OCI-M2 (cell line): ENCODE results near the gene ZBTB40.

ENCODE experiments used
- DNase-seq: peaks from one replicate; lab custom pipeline; 2025; ENCODE audit not compliant: unreplicated experiment; lab: John Stamatoyannopoulos, UW

The ZBTB40 gene

DNA sequence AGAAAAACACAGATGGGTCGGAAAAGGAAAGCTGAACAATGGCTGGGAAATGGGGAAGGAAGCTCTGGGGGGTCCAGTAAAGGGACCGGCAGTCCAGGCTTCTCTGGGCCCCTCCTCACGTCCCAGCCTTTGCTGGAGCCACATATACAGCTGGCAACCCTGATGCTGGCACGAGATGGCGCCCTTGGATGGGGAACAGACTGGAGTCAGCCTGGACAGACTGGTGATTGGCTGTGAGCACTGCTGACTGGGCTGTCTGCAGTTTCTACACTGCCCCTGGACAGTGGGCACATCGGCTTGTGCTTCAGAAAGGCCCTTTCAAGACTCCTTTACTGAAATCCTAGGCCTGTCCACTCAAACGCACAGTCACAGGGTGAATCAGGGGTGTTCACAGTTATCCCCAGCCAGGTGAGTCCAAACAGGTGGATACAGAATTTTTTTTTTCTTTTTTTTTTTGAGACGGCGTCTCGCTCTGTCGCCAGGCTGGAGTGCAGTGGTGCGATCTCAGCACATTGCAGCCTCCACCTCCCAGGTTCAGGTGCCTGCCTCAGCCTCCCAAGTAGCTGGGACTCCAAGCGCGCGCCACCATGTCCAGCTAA, 31.1 kb upstream of the ZBTB40 start:
- DNase-seq = peak; percentile 27

DNA sequence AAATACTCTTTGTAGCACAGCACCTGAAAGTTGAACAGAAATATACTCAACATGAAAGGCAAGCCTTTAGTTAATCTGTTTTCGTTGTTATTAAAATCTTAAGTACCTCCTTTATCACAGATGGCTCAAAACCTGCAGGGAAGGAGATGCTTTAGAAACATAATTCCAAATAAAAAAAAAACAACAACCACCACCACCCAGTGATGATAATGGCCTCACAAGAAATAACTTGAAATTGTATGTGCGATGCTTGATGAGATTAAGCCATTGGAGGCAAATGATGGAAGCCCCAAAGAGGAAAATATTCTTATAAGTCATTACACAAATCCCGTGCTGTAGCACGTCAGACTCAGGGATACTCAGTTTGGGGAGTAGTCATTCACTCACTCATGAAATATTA, 24.9 kb upstream of the ZBTB40 start:
- no peak for DNase-seq

DNA sequence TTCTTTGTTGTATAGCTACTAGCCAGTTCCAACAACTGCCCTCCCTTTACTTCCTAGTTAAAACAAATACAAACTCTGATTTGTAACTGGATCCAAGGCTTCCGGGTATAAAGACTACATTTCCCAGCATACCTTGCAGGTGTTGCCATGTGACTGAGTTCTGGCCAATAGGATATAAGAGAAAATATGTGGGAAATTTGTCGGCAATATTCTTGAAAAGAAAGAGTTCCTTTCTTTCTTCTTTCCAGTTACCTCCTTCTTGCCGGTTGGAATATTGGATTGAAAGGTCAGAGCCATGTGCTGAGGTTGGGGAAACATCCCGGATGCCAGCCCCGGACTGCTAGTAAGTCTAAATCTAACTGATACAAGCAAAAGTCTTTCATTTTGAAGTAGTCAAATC, 23.0 kb upstream of the ZBTB40 start:
- DNase-seq = peak; percentile 9

DNA sequence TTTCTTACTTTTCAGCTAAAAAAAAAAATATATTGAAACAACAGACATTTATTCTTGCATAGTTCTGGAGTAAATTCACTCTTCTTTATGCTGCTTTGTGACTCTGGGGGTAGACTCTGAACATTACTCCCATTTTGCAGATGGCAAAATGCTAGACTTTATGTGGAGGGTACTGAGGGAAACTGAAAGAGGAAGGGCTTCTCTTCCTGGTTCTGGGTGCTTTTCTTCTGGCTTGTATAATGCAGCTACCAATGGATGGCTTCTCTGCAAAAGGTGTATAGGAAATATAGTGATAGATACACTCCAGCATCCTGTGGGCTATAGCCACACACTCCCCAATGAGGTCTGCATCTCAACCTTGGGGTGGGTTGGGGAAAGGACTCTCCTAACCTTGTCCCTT, 19.7 kb upstream of the ZBTB40 start:
- no peak for DNase-seq

DNA sequence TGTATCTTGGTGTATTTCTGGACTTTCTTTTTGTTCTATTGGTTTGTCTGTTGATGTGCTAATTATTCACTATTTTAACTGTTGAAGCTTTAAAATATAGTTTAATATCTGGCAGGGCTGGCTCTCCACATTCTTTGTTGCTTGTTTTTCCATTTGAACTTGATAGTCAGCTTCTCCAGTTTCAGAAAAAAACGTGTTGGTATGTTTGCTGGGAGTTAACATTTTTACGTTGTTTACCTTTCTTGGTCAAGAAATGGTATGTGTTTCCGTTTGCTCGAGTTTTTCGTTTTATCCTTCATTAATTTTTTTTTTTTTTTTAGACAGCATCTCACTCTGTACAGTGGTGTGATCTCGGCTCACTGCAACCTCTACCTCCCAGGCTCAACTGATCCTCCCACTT, 16.9 kb upstream of the ZBTB40 start:
- DNase-seq = no peak

DNA sequence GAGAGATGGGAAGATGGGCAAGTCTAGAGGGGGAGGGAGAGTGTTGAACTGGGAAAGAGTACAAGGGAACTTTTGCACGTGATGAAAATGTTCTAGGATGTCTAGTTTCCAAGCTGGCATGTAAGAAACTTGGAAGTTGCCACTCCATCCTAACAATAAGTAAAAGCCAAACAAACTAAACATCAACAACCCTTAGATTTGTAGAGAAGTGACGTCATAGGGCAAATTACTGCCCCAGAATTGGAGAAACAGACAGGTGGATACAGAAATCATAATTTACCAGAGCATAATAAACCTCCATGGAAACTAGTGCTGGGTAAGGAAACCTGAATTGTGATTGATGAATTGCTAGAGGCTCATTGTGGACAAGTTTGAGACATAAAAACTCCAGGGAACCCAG, 14.7 kb upstream of the ZBTB40 start:
- no peak for DNase-seq

DNA sequence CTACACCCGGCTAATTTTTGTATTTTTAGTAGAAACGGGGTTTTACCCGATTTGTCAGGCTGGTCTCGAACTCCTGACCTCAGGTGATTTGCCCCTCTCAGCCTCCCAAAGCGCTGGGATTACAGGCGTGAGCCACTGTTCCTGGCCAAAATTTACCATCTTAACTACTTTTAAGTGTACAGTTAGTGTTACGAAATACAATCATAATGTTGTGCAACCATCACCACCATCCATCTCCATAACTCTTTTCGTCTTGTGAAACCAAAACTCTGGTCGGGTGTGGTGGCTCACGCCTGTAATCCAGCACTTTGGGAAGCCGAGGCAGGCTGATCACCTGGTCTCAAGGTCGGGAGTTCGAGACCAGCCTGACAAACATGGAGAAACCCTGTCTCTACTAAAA, 14.1 kb upstream of the ZBTB40 start:
- DNase-seq = no peak

DNA sequence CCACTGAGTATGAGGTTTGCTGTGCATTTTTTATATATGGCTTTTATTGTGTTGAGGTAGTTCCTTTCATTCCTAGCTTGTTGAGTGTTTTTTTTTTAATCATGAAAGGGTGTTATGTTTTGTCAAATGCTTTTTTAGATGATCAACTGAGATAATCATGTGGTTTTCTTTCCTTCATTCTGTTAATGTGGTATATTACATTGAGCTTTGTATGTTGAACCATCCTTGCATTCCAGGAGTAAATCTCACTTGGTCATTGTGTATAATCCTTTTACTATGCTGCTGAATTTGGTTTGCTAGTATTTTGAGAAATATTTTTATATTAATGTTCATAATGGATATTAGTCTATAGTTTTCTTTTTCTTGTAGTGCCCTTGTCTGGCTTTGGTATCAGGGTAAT, 11.1 kb upstream of the ZBTB40 start:
- no peak for DNase-seq

DNA sequence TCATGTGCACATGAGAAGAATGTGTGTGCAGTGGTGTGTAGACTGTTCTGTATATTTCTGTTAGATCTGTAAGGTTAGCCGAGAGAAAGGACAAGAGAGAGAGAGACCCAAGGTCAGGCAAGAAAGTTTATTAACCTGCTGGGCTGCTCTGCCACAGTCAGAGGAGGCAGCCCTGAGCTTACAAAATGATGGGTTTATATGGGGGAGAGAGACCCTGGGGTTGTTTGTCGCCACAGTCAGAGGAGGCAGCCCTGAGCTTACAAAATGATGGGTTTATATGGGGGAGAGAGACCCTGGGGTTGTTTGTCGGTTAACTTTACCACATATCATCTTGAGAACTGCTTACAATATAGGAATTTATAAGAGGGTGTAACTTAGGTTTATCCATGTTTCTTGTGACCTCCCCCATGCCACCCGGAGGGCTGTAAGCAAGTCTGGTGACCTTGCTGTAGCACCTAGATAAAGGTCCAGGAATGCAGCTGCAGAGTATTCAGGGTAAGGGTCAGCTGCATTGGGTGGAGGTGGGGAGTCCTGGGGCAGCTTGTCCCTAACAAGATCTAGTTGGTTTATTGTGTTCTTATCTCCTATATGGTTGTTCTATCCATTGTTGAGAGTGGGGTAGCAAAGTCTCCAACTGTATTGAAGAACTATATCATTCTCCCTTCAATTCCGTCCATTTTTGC, 9.3 kb upstream of the ZBTB40 start:
- no peak for DNase-seq

DNA sequence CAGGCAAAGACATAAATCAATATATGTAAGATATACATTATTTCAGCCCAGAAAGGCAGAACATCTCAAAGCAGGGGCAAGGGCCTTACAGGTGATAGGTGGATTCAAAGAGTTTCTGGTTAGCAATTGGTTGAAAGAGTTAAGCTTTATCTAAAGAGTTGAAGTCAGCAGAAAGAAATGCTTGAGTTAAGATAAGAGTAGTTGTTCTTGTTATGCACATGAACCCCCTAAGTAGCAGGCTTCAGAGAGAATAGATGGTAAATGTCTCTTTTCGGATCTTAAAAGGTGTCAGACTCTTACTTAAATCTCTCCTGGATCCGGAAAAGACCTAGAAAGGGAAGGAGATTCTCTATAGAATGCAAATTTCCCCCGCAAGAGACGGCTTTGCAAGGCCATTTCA, 8.3 kb upstream of the ZBTB40 start:
- DNase-seq = no peak

DNA sequence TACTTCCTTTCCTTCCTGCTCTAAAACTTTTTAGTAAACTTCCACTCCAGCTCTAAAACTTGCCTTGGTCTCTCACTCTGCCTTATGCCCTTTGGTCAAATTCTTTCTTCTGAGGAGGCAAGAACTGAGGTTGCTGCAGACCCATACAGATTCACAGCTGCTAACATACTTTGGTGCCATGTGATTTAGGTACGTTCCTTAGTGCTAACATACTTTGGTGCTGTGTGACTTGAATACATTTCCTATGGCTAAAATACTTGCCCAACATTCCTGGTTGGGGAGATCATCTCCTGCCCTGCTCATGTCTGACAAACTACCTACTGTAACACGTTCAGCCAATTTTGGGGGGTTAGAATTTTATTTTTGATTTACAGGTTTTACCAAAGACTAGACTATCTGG, 6.8 kb upstream of the ZBTB40 start:
- no peak for DNase-seq

DNA sequence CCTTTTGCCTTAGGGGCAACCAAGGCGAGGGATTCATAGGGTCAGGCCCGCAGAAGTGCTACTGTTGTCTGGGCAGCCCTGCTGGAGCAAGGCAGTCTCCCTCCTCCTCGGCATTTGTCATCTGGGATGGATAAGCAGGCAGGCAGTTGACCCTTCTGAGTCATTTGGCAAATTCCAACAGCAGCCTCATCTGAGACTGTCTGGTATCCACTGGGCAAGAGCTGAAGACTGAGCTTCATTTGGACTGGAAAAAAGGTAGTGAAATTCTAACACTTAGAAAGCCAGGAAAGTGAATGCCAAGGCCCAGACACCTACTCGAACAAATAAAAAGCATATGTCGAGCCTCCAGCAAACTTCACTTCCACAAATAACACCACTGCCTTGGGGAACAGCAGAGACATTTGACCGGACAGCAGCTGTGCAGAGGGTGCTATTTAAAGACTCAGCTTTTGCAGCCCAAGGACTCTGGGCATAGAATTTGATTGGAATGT, 4.0 kb upstream of the ZBTB40 start:
- no peak for DNase-seq

DNA sequence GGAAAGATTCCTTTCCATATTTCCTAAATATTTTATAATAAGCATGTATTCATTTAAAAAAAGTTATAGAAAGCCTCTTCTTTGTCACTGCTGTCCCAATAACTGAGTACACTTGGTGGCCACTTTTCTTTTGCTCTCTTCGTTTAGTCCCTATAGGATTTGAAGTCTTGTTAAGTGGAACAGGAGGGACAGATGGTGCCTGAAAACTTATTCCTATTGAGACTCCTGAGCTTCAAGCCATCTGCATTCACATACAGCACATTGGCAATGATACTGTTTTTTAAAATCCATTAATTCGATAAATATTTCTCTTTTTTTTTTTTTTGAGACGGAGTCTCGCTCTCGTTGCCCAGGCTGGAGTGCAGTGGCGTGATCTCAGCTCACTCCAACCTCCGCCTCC, 2.0 kb upstream of the ZBTB40 start:
- no peak for DNase-seq

DNA sequence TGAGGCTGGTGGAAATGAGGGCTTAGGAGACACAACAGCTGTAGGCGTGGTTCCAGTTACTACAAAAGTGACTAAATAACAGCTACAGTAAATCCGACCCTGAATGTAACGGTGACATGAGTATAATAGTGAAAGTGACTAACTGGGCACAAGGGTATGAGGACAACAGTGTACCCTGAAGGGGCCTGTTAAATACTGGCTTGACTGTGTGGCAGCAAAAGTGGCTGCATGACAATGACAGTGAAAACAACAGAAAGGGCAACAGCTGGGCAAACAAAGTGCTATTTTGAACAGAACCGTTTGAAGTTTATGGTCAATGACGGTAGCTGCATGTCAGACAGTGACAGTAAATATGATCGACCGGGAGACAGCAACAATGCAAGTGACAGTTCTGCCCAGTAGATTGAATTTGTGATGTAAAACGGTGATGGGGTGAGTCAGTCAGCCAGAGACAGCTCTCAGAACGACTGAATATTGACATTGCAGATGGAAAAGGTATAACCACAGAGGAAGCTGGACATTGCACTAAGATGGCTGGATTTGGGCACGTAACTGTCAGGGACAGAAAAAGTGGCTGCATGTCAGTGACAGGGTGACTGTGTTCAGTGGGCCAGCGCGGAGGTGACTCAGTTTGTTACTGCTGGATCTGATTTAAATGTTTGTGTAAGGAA, 1.2 kb upstream of the ZBTB40 start:
- DNase-seq = no peak

DNA sequence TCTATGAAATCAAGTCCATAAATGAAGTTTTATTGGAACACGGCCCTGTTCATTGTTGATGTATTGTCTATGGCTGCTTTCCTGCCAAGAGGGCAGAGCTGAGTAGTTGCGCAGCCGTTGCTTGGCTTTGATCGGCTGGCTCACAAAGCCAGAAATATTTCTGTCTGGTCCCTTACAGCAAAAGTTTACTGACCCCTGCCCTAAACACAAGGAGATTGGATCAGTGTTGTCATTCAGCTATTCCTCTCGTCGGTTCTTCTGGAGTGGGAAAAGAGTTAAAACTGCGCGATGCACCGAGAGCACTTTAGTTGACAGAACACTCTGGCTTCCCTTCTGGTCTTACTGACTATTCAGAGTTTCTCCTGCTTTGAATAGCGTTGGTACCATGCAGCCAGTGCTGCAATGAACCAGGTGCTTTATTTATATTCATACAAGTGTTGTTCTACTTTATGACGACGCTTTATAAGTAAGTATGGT, 868 bp downstream of the ZBTB40 start:
- no peak for DNase-seq

DNA sequence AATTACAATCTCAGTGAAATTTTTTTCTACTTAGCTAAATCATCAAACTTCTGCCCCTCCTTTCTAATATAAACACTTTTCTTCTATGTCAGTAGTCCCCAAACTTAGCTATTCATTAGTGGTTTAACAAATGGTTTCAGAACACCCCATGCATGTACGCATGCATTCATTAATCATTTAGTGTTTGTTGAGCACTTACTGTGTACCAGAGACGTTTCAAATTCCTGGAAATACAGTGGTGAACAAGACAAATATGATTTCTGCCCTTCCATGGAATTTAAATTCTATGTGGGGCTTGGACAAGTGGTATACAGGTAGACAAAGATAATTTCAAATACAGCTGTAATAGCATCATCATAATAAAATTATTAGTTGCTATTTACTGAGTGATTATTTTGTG, 1.5 kb downstream of the ZBTB40 start:
- no peak for DNase-seq

DNA sequence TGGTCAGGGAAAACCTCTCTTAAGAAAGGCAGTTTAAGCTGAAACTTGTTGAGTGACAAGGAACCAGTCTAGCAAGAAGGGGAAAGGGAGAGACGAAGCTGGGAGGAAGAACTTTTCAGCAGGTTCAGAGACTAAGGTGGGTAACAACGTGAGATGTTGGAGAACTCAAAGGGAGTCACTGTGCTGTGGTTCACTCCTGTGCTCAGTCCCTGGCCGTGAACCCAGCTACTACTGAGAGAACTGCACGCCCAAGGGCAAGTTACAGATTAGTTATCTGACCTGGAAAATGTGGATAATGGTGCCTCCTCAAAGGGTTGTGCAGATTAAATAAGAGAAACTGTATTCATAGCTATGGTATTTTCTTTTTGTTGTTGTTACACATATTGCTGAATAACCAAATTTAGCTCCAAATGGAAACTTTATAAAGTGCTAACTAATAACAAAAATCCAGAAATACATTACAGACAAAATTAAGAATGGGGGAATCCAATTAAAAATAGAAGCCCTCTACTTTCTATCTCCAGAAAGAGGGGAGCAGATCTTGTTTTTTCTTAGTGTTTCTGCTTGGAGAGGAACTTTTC, 2.9 kb downstream of the ZBTB40 start:
- DNase-seq = no peak

DNA sequence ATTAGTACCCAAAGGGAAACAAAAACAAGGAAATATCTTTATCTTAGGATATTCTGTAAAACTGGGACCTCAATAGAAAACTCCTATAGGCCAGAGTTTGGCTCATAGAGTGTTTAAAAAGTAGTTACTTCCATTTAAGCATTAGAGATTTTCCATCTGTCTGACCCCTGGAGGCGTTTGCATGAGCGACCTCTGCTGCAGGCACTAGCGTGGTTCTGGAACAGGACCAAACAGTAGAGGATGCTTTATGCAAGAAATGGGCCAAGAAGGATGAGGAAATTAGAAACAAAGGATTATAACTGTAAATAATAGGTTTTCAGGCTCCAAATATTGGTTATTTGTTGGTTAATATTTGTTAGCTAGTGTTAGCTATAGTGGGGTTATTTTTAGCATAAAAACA, 5.7 kb downstream of the ZBTB40 start:
- no peak for DNase-seq

DNA sequence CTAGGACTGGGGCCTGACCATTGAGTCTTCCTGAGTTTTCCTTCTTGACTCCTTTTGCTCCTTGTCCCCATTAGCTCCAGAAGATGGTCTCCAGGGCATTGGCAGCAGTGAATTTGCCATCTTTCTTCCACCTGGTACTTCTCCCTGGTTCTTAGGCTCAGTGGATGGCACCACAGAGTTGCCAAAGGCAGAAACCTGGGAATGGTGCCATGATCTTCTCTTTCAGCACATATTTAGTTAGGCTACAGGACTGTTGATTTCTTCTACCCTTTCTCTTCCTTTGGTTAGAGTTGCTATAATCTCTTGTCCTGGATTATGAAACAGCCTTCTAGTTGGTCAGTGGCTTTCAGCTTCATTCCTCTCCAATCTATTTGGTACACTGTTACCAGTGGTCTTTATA, 6.2 kb downstream of the ZBTB40 start:
- no peak for DNase-seq

DNA sequence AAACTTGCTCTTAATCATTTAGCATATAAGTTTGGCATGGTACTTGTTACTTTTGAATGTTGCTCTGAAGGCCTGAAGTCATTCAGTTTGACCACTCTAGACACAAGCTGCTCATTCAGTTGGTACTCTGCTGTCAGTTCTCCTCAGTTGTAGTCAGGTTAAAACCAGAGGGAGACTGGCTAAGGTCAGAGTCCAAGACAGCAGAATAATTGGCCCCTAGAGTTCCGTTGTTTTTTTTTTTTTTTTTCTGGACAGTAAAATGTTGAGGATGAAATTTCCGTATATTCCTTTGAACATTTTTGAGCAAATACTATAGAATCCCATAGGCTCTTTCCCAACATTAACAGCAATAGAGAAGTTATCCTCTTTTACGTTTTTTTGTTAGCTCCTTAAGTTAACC, 9.4 kb downstream of the ZBTB40 start:
- DNase-seq = no peak

DNA sequence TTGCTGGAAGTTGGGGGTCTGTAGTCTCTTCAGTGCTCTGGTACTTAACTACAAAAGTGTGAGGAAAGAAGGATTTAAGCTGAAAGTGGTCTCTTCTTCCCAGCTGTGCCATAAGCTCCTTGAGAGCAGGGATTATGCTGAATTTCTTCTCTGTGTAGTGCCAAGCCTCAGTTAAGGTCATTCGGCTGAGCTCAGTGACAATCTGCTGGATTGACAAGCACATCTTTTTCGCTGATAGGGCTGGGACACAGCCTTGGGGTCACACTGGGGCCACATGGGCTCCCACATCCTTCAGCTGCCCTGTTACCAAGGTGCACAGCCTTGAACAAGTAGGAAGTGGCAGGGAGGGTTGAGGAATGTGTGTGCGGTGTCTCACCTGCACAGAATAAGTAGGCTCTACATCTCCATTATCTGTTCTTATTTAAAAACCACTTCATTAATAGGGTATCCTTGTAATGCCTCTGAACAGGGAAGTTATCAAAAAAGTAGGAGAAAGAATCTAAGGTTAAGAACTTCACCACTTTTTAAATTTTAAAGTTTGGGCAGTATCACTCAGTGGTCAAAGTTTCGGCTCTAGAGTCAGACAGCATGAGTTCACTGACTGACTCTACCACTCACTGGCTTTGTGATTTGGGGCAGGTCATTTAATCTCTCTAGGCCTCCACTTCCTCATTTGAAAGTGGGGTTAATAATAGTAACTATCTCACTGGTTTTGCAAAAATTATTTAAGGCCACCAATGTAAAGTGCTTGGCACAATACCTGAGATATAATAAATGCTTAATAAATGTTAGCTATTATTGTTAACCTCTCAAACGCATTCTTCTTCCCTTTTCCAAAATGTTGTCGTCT, 10.3 kb downstream of the ZBTB40 start:
- DNase-seq = no peak
